ENCODE measurements around the gene GPR26.
"Not testable (repeated sequence)": the region's sequence is repeated elsewhere in the genome, so short reads cannot be mapped to it uniquely, and the experiment has no call there.

Gene GPR26

DNA sequence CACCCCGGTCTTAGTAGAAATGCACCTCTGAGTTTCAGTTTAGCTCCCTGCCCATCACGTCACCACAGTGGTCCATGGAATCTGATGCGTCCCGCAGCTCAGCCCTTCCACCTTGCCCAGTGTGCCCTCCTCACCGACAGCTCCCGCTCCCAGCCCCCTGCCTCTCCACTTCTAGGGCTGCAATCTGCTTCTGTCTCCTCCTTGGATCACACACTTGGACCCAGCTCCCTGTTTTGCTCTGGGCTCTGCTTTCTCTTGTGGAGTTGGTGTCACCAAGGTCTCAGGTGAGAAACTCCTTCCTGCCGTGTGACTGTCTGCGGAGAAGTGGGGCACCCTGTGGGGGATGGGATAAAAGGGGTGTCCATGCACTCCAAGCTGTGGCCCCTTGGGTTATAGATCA is 37.9 kb downstream of the GPR26 start:
- in situ Hi-C loops (cut with MboI; ENCODE audit: low sequenced_read_pairs), result no loop called here

GRCh38 chr10:123704812-123705211 is 38.7 kb downstream of the GPR26 start:
- in situ Hi-C loops (cut with MboI; ENCODE audit: low sequenced_read_pairs), result no loop called here

DNA sequence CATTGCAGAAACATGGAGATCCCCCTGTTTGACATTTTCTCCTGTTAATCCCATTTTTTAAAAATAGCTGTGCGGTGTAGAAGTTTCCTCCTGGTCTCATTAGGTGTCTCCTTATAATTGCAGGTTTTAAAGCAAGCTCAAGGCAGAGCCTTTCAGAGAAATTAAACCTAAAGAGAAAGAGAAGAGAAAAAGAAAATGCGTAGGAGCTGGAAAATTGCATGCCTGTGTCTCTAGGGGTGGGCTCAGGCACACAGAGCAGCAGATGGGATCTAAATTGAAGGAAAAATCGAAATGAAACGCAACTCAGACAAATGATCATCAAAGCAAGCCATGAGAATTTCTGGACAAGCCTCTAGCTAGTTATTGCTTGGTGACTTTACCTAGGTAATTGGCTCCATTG is 40.1 kb downstream of the GPR26 start:
- in situ Hi-C loops (cut with MboI; ENCODE audit: low sequenced_read_pairs), result no loop called here

DNA sequence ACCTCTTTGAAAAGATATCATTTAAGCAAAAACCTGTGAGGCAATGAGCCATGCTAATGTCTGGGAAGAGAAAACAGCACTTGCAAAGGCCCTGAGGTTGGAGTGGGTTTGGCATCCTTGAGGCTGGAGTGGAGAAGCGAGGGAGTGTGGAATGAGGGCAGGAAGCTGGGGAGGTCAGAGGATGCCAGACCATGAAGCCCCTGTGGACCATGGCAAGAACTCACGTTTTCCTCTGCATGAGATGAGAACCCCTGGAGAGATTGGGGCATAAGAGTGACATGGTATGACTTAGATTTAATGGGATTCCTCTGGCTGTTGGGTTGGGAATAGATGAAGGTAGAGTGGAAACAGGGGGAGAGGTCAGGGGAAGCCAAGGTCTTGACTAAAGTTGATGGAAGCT is 49.4 kb downstream of the GPR26 start:
- in situ Hi-C loops (cut with MboI; ENCODE audit: low sequenced_read_pairs), result no loop called here

- in situ Hi-C loops (cut with MboI; ENCODE audit: low sequenced_read_pairs), result no loop called here
These were observed 51.2 kb downstream of the GPR26 start for GRCh38 chr10:123717336-123717735.

GRCh38 chr10:123718544-123719060 is 52.4 kb downstream of the GPR26 start:
- in situ Hi-C loops (cut with MboI; ENCODE audit: low sequenced_read_pairs), result no loop called here

DNA sequence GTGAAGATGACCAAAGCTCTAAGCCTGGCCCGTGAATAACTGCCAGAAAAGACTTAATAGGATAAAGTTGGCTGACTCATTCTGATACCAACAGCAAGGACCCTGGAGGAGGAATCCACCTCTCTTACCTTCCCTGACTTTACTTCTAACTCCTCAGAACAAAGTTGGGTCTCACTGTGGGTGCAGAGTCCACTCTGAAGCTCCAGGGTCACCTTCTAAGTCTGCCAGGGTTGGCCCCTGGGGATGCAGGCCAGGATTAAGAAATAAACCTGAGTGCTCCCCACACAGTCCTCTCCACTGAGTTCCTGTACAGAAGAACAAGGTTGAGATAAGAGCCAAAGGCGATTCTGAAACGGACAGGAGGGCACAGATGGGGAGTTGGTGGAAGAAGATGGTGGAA is 54.4 kb downstream of the GPR26 start:
- in situ Hi-C loops (cut with MboI; ENCODE audit: low sequenced_read_pairs), result no loop called here

GRCh38 chr10:123721441-123722049 is 55.4 kb downstream of the GPR26 start:
- in situ Hi-C loops (cut with MboI; ENCODE audit: low sequenced_read_pairs), result no loop called here

DNA sequence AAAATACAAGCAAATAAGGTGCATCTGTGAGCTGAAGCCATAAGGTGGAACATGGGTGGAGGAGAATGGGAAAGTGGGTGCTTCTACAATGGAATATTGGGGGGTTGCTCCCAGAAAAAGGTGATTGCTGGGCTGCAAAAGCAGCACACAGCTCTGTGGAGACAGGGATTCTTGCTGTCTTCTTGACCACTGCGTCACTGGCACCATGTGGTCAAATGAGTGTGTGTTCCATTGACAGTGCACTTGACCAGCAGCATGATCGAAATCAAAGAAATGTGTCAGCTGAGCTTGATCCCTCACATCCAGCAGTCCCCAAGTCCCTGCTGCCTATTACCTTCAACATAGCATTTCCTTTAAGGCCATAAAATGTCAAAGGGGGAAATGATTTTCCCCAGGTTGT is 56.2 kb downstream of the GPR26 start:
- in situ Hi-C loops (cut with MboI; ENCODE audit: low sequenced_read_pairs), result no loop called here

- in situ Hi-C loops (cut with MboI; ENCODE audit: low sequenced_read_pairs), result no loop called here
These were observed 58.6 kb downstream of the GPR26 start for GRCh38 chr10:123724747-123725146.

DNA sequence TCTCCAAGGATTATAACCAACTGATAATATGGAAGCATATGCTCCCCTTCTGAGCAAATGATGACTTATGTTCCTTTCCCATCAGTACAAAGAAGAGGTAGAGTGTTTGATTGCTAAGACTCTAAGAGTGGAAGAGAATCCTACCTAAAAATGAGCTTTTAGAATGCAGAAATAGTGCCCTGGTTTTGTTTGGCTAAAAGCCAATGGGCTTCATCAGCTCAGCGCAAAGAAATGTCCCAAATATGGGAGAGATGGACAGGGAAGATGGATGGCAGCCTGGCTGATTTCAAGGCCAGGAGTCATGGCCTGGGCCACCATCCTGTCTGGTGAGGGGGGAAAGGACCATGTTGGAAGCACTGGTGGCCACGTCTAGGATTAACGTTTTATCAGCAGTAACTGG is 60.2 kb downstream of the GPR26 start:
- in situ Hi-C loops (cut with MboI; ENCODE audit: low sequenced_read_pairs), result no loop called here

- in situ Hi-C loops (cut with MboI; ENCODE audit: low sequenced_read_pairs), result no loop called here
These were observed 60.7 kb downstream of the GPR26 start for GRCh38 chr10:123726836-123727235.

DNA sequence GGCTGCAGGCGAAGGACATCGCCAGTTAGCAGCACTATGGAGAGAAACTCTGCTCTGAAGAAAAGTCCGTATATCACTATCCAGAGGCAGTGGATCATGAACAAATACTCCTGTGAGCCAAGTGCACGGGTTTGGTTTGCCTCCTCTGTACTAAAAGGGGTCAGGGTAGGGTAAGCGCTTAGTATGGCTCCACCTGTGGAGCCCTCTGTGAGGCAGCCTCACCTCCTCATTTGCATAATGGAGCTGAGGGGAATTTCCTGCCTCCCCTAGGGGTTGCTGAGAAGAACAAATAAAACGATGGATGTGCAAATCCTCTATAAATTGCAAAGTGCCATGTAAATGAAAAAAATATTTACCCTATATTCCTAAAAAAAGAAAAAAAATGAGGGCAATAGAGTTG is 63.4 kb downstream of the GPR26 start:
- in situ Hi-C loops (cut with MboI; ENCODE audit: low sequenced_read_pairs), result no loop called here

- in situ Hi-C loops (cut with MboI; ENCODE audit: low sequenced_read_pairs), result not testable (repeated sequence)
These were observed 70.8 kb downstream of the GPR26 start for GRCh38 chr10:123736917-123737316.

GRCh38 chr10:123741146-123741545 is 75.0 kb downstream of the GPR26 start:
- in situ Hi-C loops (cut with MboI; ENCODE audit: low sequenced_read_pairs), result no loop called here

GRCh38 chr10:123741711-123742110 is 75.6 kb downstream of the GPR26 start:
- in situ Hi-C loops (cut with MboI; ENCODE audit: low sequenced_read_pairs), result no loop called here

- in situ Hi-C loops (cut with MboI; ENCODE audit: low sequenced_read_pairs), result no loop called here
These were observed 76.7 kb downstream of the GPR26 start for GRCh38 chr10:123742751-123743440.

- in situ Hi-C loops (cut with MboI; ENCODE audit: low sequenced_read_pairs), result no loop called here
These were observed 77.5 kb downstream of the GPR26 start for GRCh38 chr10:123743441-123744223.

GRCh38 chr10:123744224-123744536 is 78.0 kb downstream of the GPR26 start:
- in situ Hi-C loops (cut with MboI; ENCODE audit: low sequenced_read_pairs), result no loop called here

All from HL-60/S4 (cell line).